ENCODE data around the gene PCNX2. TPM values are rescaled to one million over a fixed set of nuclear protein-coding genes. Genes with fewer than 3 reads are reported as not detected.

Gene PCNX2
- total and polyA plus RNA-seq, 2 of the 13 experiments (the other 11 are each of a cell fraction or from before 2014, with no cell fraction given), result 0.11 to 0.42 TPM

DNA sequence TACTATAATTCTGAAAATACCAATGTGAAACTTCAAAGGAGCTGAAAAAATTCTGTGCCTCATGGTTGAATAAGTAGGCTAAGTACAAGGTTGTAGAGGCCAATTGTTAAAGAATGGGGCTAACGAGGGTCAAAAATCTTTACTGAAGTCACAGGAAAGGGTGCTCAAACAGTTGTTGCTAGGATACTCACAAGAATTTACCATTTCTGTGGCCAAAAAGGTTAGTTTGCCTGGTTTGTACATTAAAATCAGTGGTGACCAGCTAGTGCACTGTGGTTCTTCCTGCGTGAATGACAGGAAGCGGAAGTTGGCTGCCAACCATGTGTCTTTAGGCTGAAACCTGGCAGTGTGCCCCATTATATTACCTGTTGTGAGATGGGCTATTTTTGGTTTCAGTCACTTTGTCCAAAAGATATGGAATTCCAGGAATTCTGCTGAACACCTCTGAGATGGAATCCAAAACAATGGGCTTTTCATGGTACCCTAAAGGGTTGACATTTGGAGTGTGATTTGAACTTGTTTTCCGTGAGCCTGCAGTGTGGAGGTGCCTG is 45.5 kb upstream of the PCNX2 start (continued):
- TF ChIP-seq, protein P1, sequence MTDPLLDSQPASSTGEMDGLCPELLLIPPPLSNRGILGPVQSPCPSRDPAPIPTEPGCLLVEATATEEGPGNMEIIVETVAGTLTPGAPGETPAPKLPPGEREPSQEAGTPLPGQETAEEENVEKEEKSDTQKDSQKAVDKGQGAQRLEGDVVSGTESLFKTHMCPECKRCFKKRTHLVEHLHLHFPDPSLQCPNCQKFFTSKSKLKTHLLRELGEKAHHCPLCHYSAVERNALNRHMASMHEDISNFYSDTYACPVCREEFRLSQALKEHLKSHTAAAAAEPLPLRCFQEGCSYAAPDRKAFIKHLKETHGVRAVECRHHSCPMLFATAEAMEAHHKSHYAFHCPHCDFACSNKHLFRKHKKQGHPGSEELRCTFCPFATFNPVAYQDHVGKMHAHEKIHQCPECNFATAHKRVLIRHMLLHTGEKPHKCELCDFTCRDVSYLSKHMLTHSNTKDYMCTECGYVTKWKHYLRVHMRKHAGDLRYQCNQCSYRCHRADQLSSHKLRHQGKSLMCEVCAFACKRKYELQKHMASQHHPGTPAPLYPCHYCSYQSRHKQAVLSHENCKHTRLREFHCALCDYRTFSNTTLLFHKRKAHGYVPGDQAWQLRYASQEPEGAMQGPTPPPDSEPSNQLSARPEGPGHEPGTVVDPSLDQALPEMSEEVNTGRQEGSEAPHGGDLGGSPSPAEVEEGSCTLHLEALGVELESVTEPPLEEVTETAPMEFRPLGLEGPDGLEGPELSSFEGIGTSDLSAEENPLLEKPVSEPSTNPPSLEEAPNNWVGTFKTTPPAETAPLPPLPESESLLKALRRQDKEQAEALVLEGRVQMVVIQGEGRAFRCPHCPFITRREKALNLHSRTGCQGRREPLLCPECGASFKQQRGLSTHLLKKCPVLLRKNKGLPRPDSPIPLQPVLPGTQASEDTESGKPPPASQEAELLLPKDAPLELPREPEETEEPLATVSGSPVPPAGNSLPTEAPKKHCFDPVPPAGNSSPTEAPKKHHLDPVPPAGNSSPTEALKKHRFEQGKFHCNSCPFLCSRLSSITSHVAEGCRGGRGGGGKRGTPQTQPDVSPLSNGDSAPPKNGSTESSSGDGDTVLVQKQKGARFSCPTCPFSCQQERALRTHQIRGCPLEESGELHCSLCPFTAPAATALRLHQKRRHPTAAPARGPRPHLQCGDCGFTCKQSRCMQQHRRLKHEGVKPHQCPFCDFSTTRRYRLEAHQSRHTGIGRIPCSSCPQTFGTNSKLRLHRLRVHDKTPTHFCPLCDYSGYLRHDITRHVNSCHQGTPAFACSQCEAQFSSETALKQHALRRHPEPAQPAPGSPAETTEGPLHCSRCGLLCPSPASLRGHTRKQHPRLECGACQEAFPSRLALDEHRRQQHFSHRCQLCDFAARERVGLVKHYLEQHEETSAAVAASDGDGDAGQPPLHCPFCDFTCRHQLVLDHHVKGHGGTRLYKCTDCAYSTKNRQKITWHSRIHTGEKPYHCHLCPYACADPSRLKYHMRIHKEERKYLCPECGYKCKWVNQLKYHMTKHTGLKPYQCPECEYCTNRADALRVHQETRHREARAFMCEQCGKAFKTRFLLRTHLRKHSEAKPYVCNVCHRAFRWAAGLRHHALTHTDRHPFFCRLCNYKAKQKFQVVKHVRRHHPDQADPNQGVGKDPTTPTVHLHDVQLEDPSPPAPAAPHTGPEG (CRISPR knock-in tag; IDR thresholded peaks at IDR 0.05), result no peak
- TF ChIP-seq HNRNPLL (IDR thresholded peaks at IDR 0.05; ENCODE audit: low read depth, low read length, poor library complexity, severe bottlenecking), result no peak

DNA sequence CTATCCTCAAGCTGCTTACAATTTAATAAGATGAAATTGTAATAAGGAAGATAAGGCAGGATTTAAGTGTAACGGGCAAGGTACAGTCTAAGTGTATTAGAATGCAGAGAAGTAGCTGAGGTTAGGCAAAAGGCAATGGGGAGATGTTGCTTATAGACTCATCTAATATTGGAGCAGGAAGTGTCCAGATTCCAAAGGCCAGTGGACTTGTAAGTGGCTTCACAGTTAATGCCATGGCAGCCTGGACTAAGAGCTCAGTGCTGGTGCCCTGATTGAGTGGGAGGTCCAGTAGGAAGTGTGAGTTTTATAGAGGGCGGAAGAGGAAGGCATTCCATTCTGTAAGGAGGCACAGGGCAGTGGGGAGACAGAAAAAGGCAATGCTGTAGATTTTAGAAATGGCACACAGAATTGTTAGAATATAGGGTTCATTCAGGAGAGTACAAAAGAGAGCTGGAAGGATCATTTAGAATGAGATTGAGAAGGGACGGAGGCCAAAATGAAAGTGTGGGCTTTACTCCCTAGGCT is 44.6 kb upstream of the PCNX2 start:
- H3K79me2 ChIP-seq (ENCODE audit: insufficient read depth, low read length), result no peaks in the 10 kb centered on the region
- ATAC-seq (no peak), FAIRE-seq (no peak), DNase-seq (ENCODE audit: low spot score) (no peak)
- TF ChIP-seq CREB1 (IDR thresholded peaks at IDR 0.05) (no peak), CREB1 (CRISPR knock-in tag; IDR thresholded peaks at IDR 0.05) (no peak), ZNF589 (CRISPR knock-in tag; conservative IDR thresholded peaks at IDR 0.05) (no peak), ESRRA (CRISPR knock-in tag; IDR thresholded peaks at IDR 0.05; ENCODE audit: low read depth) (no peak)
- in situ Hi-C loops (cut with HindIII; ENCODE audit: extremely low pct_ligation_motif_present, low pct_unique_long_range_greater_than_20kb) (no loop called here), intact Hi-C loops (cut with micrococcal nuclease; ENCODE audit: unreplicated experiment) (no loop called here)
- H3K36me3 ChIP-seq (replicated peaks in 1 of 2; ENCODE audit: control insufficient read depth in 1 of 2, insufficient read depth in 2 of 2, low read length in 2 of 2), result no peaks in the 10 kb centered on the region
- H4K20me1 ChIP-seq (ENCODE audit: insufficient read depth, low read length), result no peaks in the 10 kb centered on the region
- WGBS (ENCODE audit: low lambda C conversion rate), result 2% methylated on average over 3 of the region's 3 CpGs
- no TSS peak for BruUV-seq (replicated peaks)
- no peak overlapping the region for H2AFZ ChIP-seq (ENCODE audit: low read length)
- H3K9me3 ChIP-seq (ENCODE audit: low read length), result no peaks in the 10 kb centered on the region
- no peak overlapping the region for H3K4me3 ChIP-seq (replicated peaks in 1 of 3; ENCODE audit: insufficient read depth in 1 of 3, low read depth in 2 of 3, low read length in 3 of 3)
- H3K27ac ChIP-seq (ENCODE audit: extremely low read length, insufficient read depth, low read length), result no peak overlapping the region
- no peak overlapping the region for H3K9ac ChIP-seq (ENCODE audit: insufficient read depth, low read depth, low read length)
- ChIA-PET CTCF (ENCODE audit: low intra/inter-chr PET ratio, low total read pairs) (no interaction called here), POLR2A (no interaction called here)
- no peaks in the 10 kb centered on the region for H3K4me1 ChIP-seq (ENCODE audit: insufficient read depth, low read length)
- no peak overlapping the region for H3K4me2 ChIP-seq (ENCODE audit: low read depth, low read length)
- no peaks in the 10 kb centered on the region for H3K27me3 ChIP-seq (ENCODE audit: control insufficient read depth in 1 of 2, insufficient read depth in 2 of 2, low read length in 2 of 2)
